H1 (cell line): ENCODE measurements around the gene TP53BP2. TPM values are rescaled to one million over a fixed set of nuclear protein-coding genes. Genes with fewer than 3 reads are reported as not detected.

Experiments used
- BCL11A ChIP-seq, 2 experiments: IDR thresholded peaks; one replicate each; pipeline ENCODE4 v1.6.1; 2011; ENCODE audit warnings: low read depth in 2 of 2, low read length in 2 of 2, mild to moderate bottlenecking in 2 of 2
- CBX8 ChIP-seq: fragments of 300-800, 300-1000 bp; sonication (generic); IDR thresholded peaks from 2 replicates; pipeline ENCODE4 v1.7.1; 2016; ENCODE audit warnings: low read depth, low read length, borderline replicate concordance
- EZH2 ChIP-seq: fragments of 200-600 bp; sonication (generic); IDR thresholded peaks from 2 replicates; pipeline ENCODE4 v1.7.1; 2012; ENCODE audit warnings: low read depth, mild to moderate bottlenecking, moderate library complexity, low read length, inconsistent platforms; ENCODE audit not compliant: severe bottlenecking
- GABPA ChIP-seq: IDR thresholded peaks from 2 replicates; pipeline ENCODE4 v1.6.1; 2011; ENCODE audit warnings: mild to moderate bottlenecking, low read length, moderate library complexity, borderline replicate concordance; ENCODE audit not compliant: insufficient read depth
- GTF2F1 ChIP-seq: IDR thresholded peaks from 2 replicates; pipeline ENCODE4 v1.6.1; 2012; ENCODE audit warnings: low read depth, low read length, improper control_type of control experiment, borderline replicate concordance
- NRF1 ChIP-seq: IDR thresholded peaks from 2 replicates; pipeline ENCODE4 v1.6.1; 2011; ENCODE audit warnings: mild to moderate bottlenecking, low read depth, low read length, improper control_type of control experiment
- POLR2A ChIP-seq, 2 experiments: IDR thresholded peaks; 1 replicate in 1 of 2; 2 replicates in 1 of 2; pipeline ENCODE4 v1.6.1; 2011; ENCODE audit warnings: low read depth in 2 of 2, low read length in 2 of 2, mild to moderate bottlenecking in 2 of 2; ENCODE audit errors: control extremely low read depth in 1 of 2
- TCF12 ChIP-seq: IDR thresholded peaks from 2 replicates; pipeline ENCODE4 v1.6.1; 2011; ENCODE audit warnings: low read depth, mild to moderate bottlenecking, low read length
- polyA plus RNA-seq, 7 experiments: library from polyadenylated mRNA; depleted of rRNA in 3 of 7; stranded (reverse) in 5 of 7; unstranded in 2 of 7; fragments of >200 nt in 5 of 7; fragments of 200-250 nt in 2 of 7; gene quantifications; 1 replicate in 5 of 7; 2 replicates in 1 of 7; 4 replicates in 1 of 7; pipeline versions ENCODE4 v1.2.1 to v1.2.3, GENCODE V29; 2011 to 2013; ENCODE audit warnings: missing spikeins in 2 of 7, mixed read lengths in 2 of 7
- total RNA-seq: library from RNA; stranded (reverse); fragmentation: NEBNext Ultra II Directional; extraction: Animal tissue kit (Norgen Biotek cat#: 25700); gene quantifications from 2 replicates; pipeline ENCODE4 v1.2.1, GENCODE V29; 2021
- TF ChIP-seq, protein P1 (sequence below): fragments of 300-600 bp; sonication (generic); IDR thresholded peaks from 2 replicates; pipeline ENCODE4 v1.7.1; 2012; ENCODE audit warnings: low read length, moderate library complexity, mild to moderate bottlenecking, inconsistent platforms; ENCODE audit not compliant: insufficient replicate concordance
- TF ChIP-seq, protein P2 (sequence below): IDR thresholded peaks from 2 replicates; pipeline ENCODE4 v1.6.1; 2012; ENCODE audit warnings: inconsistent platforms

The TP53BP2 gene
- total and polyA plus RNA-seq, 2 of the 8 experiments (the other 6 are each of a cell fraction or from before 2014, with no cell fraction given) = 18.0 to 38.7 TPM

DNA sequence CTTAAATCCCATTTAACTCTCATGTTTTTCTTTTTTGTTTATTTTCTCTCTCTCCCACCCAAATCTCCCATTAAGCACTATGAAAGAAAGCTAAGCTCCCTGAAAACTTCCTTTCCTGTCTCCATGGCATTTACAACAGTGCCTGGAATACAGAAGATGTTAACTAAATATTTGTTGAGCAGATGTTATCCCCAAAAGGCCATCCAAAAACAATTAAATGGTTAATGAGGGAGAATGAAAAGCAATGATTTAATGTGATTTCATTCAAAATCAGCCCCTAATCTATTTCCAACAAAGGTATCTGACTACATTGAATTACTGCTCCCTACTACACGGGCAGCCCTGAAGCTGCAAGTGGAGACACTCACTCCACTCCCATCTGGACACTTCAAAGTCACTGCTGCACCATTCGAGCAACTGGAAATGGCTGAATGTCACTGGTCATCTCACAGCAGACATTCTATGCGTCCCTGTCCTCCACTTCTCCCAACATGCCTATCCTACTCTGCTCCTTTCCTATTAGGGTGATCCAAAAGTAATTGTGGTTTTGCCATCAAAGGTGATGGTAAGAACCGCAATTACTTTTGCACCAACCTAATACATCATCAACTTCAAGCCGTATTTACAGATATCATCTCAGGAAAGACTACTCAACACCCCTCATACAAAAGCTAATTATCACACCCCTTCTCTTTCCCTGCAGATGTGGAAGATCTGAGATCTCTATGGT is 7.5 kb downstream of the TP53BP2 start (continued):
- TF ChIP-seq, protein P1, sequence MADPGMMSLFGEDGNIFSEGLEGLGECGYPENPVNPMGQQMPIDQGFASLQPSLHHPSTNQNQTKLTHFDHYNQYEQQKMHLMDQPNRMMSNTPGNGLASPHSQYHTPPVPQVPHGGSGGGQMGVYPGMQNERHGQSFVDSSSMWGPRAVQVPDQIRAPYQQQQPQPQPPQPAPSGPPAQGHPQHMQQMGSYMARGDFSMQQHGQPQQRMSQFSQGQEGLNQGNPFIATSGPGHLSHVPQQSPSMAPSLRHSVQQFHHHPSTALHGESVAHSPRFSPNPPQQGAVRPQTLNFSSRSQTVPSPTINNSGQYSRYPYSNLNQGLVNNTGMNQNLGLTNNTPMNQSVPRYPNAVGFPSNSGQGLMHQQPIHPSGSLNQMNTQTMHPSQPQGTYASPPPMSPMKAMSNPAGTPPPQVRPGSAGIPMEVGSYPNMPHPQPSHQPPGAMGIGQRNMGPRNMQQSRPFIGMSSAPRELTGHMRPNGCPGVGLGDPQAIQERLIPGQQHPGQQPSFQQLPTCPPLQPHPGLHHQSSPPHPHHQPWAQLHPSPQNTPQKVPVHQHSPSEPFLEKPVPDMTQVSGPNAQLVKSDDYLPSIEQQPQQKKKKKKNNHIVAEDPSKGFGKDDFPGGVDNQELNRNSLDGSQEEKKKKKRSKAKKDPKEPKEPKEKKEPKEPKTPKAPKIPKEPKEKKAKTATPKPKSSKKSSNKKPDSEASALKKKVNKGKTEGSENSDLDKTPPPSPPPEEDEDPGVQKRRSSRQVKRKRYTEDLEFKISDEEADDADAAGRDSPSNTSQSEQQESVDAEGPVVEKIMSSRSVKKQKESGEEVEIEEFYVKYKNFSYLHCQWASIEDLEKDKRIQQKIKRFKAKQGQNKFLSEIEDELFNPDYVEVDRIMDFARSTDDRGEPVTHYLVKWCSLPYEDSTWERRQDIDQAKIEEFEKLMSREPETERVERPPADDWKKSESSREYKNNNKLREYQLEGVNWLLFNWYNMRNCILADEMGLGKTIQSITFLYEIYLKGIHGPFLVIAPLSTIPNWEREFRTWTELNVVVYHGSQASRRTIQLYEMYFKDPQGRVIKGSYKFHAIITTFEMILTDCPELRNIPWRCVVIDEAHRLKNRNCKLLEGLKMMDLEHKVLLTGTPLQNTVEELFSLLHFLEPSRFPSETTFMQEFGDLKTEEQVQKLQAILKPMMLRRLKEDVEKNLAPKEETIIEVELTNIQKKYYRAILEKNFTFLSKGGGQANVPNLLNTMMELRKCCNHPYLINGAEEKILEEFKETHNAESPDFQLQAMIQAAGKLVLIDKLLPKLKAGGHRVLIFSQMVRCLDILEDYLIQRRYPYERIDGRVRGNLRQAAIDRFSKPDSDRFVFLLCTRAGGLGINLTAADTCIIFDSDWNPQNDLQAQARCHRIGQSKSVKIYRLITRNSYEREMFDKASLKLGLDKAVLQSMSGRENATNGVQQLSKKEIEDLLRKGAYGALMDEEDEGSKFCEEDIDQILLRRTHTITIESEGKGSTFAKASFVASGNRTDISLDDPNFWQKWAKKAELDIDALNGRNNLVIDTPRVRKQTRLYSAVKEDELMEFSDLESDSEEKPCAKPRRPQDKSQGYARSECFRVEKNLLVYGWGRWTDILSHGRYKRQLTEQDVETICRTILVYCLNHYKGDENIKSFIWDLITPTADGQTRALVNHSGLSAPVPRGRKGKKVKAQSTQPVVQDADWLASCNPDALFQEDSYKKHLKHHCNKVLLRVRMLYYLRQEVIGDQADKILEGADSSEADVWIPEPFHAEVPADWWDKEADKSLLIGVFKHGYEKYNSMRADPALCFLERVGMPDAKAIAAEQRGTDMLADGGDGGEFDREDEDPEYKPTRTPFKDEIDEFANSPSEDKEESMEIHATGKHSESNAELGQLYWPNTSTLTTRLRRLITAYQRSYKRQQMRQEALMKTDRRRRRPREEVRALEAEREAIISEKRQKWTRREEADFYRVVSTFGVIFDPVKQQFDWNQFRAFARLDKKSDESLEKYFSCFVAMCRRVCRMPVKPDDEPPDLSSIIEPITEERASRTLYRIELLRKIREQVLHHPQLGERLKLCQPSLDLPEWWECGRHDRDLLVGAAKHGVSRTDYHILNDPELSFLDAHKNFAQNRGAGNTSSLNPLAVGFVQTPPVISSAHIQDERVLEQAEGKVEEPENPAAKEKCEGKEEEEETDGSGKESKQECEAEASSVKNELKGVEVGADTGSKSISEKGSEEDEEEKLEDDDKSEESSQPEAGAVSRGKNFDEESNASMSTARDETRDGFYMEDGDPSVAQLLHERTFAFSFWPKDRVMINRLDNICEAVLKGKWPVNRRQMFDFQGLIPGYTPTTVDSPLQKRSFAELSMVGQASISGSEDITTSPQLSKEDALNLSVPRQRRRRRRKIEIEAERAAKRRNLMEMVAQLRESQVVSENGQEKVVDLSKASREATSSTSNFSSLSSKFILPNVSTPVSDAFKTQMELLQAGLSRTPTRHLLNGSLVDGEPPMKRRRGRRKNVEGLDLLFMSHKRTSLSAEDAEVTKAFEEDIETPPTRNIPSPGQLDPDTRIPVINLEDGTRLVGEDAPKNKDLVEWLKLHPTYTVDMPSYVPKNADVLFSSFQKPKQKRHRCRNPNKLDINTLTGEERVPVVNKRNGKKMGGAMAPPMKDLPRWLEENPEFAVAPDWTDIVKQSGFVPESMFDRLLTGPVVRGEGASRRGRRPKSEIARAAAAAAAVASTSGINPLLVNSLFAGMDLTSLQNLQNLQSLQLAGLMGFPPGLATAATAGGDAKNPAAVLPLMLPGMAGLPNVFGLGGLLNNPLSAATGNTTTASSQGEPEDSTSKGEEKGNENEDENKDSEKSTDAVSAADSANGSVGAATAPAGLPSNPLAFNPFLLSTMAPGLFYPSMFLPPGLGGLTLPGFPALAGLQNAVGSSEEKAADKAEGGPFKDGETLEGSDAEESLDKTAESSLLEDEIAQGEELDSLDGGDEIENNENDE = no peak
- TF ChIP-seq POLR2A (IDR thresholded peaks at IDR 0.05; ENCODE audit: control extremely low read depth in 1 of 2, low read depth in 2 of 2, low read length in 2 of 2) (no peak), BCL11A (IDR thresholded peaks at IDR 0.05; ENCODE audit: low read depth in 2 of 2, low read length in 2 of 2) (no peak), CBX8 (no peak), NRF1 (no peak), TCF12 (no peak), EZH2 (no peak), GTF2F1 (no peak), GABPA (no peak)
- TF ChIP-seq, protein P2, sequence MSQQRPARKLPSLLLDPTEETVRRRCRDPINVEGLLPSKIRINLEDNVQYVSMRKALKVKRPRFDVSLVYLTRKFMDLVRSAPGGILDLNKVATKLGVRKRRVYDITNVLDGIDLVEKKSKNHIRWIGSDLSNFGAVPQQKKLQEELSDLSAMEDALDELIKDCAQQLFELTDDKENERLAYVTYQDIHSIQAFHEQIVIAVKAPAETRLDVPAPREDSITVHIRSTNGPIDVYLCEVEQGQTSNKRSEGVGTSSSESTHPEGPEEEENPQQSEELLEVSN = no peak
